Mucosa of gallbladder (tissue), 1 donor: ENCODE data around the gene GLCE. TPM values are rescaled to one million over a fixed set of nuclear protein-coding genes. Genes with fewer than 3 reads are reported as not detected.

ENCODE experiments used
- DNase-seq: peaks from one replicate; pipeline ENCODE4 v3.0.0-alpha.2; 2020; ENCODE audit warnings: low spot score
- total RNA-seq: library from RNA; stranded (reverse); gene quantifications from one replicate; pipeline ENCODE4 v1.2.1, GENCODE V29; 2021
- donor health status: DM: no; HTN: no; CAD: no.

GLCE gene
- total RNA-seq, 1 donor from 2014 or later, result 21.8 TPM

- no peak for DNase-seq
Observed at GRCh38 chr15:69319384-69320375, 159.2 kb downstream of the GLCE start.

- no peak for DNase-seq
Observed at GRCh38 chr15:69320977-69321554, 160.6 kb downstream of the GLCE start.

Other genes with a start within 250 kb of the GLCE start
- 5.9 TPM for gene SPESP1, start 230.1 kb upstream of the GLCE start, total RNA-seq
- 0.26 TPM for gene NOX5, start 145.9 kb upstream of the GLCE start, total RNA-seq
- gene PAQR5, start 138.3 kb downstream of the GLCE start, total RNA-seq, result 20.5 TPM